Prostate gland (tissue), 2 donors: ENCODE measurements around the gene KLHL40.

Source experiments
- CTCF ChIP-seq, 4 experiments: fragments of 200-600 bp in 2 of 4; fragments of 450-650 bp in 2 of 4; sonication (generic) in 2 of 4; IDR thresholded peaks; 1 replicate in 3 of 4; 2 replicates in 1 of 4; pipeline ENCODE4 v1.5.1; 2016 to 2019; ENCODE audit warnings: antibody characterized with exemption in 4 of 4, mild to moderate bottlenecking in 2 of 4, moderate library complexity in 2 of 4
- POLR2A ChIP-seq: fragments of 450-650 bp; IDR thresholded peaks from one replicate; pipeline ENCODE4 v1.6.1; 2016; ENCODE audit warnings: antibody characterized with exemption, mild to moderate bottlenecking
- POLR2AphosphoS5 ChIP-seq: sonication (generic); formaldehyde crosslinking; IDR thresholded peaks from one replicate; pipeline ENCODE4 v1.6.1; 2017; ENCODE audit warnings: antibody characterized with exemption

DNA sequence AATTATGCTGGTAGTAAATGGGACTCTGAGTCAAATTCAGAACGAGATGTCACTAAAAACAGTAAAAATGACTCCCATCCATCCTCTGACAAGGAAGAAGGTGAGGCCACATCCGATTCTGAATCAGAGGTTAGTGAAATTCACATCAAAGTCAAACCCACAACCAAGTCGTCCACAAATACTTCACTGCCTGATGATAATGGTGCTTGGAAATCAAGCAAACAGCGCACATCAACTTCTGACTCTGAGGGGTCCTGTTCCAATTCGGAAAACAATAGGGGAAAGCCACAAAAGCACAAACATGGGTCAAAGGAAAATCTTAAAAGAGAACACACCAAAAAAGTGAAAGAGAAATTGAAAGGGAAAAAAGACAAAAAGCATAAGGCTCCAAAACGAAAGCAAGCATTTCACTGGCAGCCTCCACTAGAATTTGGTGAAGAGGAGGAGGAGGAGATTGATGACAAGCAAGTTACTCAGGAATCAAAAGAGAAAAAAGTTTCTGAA is 46.9 kb upstream of the KLHL40 start:
- TF ChIP-seq POLR2AphosphoS5 (no peak), CTCF (IDR thresholded peaks at IDR 0.05) (no peak), POLR2A (no peak)
